Measurements from ENCODE around the gene NUMBL.

- TF ChIP-seq CTCF (IDR thresholded peaks at IDR 0.05; ENCODE audit: insufficient read depth, low read depth, low read length) (no peak), EZH2 (IDR thresholded peaks at IDR 0.05; ENCODE audit: insufficient read depth, low read length) (no peak)
Measured at GRCh38 chr19:40687525-40688016, 2.9 kb downstream of the NUMBL start.

All from astrocyte (in vitro differentiated cells and primary cell).